HCT116 (cell line): ENCODE results near the gene B4GALNT3. TPM values are rescaled to one million over a fixed set of nuclear protein-coding genes. Genes with fewer than 3 reads are reported as not detected.

ENCODE experiments used
- ATAC-seq: fragments of 200-7000 bp; cut with Tn5 transposase; 2 replicates; pipeline ENCODE4 v1.9.1; 2020; ENCODE audit warnings: mild to moderate bottlenecking, moderate library complexity
- BruUV-seq: library from RNA; stranded (reverse); fragments of 400-500 nt; replicated peaks from 2 replicates; lab custom pipeline; 2021; lab: Mats Ljungman, UMichigan
- CTCF ChIA-PET: fragments of 300-600 bp; sonication (Branson Sonifier 250); formaldehyde crosslinking; loops from one replicate; lab custom pipeline; 2021; ENCODE audit warnings: antibody characterized with exemption; lab: Charles Lee
- POLR2A ChIA-PET: fragments of 300-600, 350-600 bp; sonication (Branson Sonifier 250); formaldehyde crosslinking; loops from one replicate; lab custom pipeline; 2021; ENCODE audit warnings: antibody characterized with exemption; lab: Charles Lee
- RAD21 ChIA-PET, 2 experiments: fragments of 300-600 bp; sonication (Branson Sonifier 250); formaldehyde crosslinking; loops; one replicate each; lab custom pipeline; 2023; ENCODE audit warnings: low total read pairs in 2 of 2; ENCODE audit not compliant: uncharacterized antibody in 2 of 2, unreplicated experiment in 2 of 2, low non-redundant PET in 1 of 2; lab: Charles Lee
- DNase-seq: peaks from one replicate; pipeline ENCODE4 v3.0.0-alpha.2; 2010; ENCODE audit warnings: low read depth, low spot score
- H2AFZ ChIP-seq: fragments of 200-600 bp; shearing (Covaris generic), sonication (generic); 2 replicates; pipeline ENCODE4 v1.6.1; 2017; ENCODE audit warnings: low read depth, mixed run types, mixed read lengths, antibody characterized with exemption, low read length; ENCODE audit not compliant: poor library complexity, severe bottlenecking
- H3K27ac ChIP-seq: 2 replicates; pipeline ENCODE4 v1.5.1; 2012; ENCODE audit warnings: low read depth, low read length
- H3K27me3 ChIP-seq: fragments of 200-600 bp; sonication (generic); 2 replicates; pipeline ENCODE4 v1.6.1; 2016; ENCODE audit warnings: mixed run types, low read length, mixed read lengths; ENCODE audit not compliant: insufficient read depth
- H3K36me3 ChIP-seq, 2 experiments: fragments of 200-500 bp in 1 of 2; fragments of 200-600 bp in 1 of 2; sonication (Bioruptor generic) in 1 of 2; sonication (generic) in 1 of 2; 2 replicates each; pipeline versions ENCODE4 v1.5.1 to v1.6.1; 2014 to 2016; ENCODE audit warnings: low read length in 2 of 2, inconsistent platforms in 1 of 2, mixed read lengths in 1 of 2, mixed run types in 1 of 2; ENCODE audit not compliant: insufficient read depth in 2 of 2, control insufficient read depth in 1 of 2
- H3K4me1 ChIP-seq, 2 experiments: fragments of 200-600 bp in 1 of 2; sonication (generic) in 1 of 2; 2 replicates each; pipeline versions ENCODE4 v1.5.1 to v1.6.1; 2012 to 2017; ENCODE audit warnings: low read length in 2 of 2, inconsistent platforms in 1 of 2, mild to moderate bottlenecking in 1 of 2, mixed read lengths in 1 of 2, mixed run types in 1 of 2, moderate library complexity in 1 of 2; ENCODE audit not compliant: insufficient read depth in 2 of 2, control insufficient read depth in 1 of 2
- H3K4me2 ChIP-seq: fragments of 200-600 bp; sonication (generic); 2 replicates; pipeline ENCODE4 v1.6.1; 2017; ENCODE audit warnings: mixed run types, low read length, mixed read lengths
- H3K4me3 ChIP-seq, 2 experiments: fragments of 200-600 bp in 1 of 2; sonication (generic) in 1 of 2; replicated peaks in 1 of 2; 2 replicates each; pipeline ENCODE4 v1.5.1; 2011 to 2016; ENCODE audit warnings: low read length in 2 of 2, control low read depth in 1 of 2, low read depth in 1 of 2, mild to moderate bottlenecking in 1 of 2, mixed read lengths in 1 of 2, mixed run types in 1 of 2
- H3K79me2 ChIP-seq: fragments of 200-600 bp; sonication (generic); 2 replicates; pipeline ENCODE4 v1.6.1; 2017; ENCODE audit warnings: mild to moderate bottlenecking, mixed run types, low read length, moderate library complexity, mixed read lengths; ENCODE audit not compliant: insufficient read depth
- H3K9ac ChIP-seq: fragments of 200-600 bp; sonication (generic); 2 replicates; pipeline ENCODE4 v1.6.1; 2016; ENCODE audit warnings: low read length, mixed read lengths
- H3K9me2 ChIP-seq: fragments of 200-600 bp; sonication (generic), shearing (Covaris generic); 2 replicates; pipeline ENCODE4 v1.6.1; 2017; ENCODE audit warnings: mixed run types, mild to moderate bottlenecking, moderate library complexity; ENCODE audit not compliant: insufficient read depth
- H3K9me3 ChIP-seq, 2 experiments: fragments of 200-500 bp in 1 of 2; fragments of 200-600 bp in 1 of 2; sonication (Bioruptor generic) in 1 of 2; sonication (generic) in 1 of 2; 2 replicates each; pipeline ENCODE4 v1.6.1; 2014 to 2017; ENCODE audit warnings: low read length in 2 of 2, mixed read lengths in 2 of 2, inconsistent platforms in 1 of 2, low read depth in 1 of 2, mild to moderate bottlenecking in 1 of 2, mixed run types in 1 of 2, moderate library complexity in 1 of 2; ENCODE audit not compliant: control insufficient read depth in 1 of 2, insufficient read depth in 1 of 2
- H4K20me1 ChIP-seq: fragments of 200-600 bp; sonication (generic), shearing (Covaris generic); 2 replicates; pipeline ENCODE4 v1.6.1; 2017; ENCODE audit warnings: mixed run types, mild to moderate bottlenecking, moderate library complexity; ENCODE audit not compliant: insufficient read depth
- CEBPB ChIP-seq: IDR thresholded peaks from 2 replicates; pipeline ENCODE4 v1.6.1; 2012; ENCODE audit warnings: low read depth
- EZH2 ChIP-seq: fragments of 200-600 bp; sonication (generic); IDR thresholded peaks from 2 replicates; pipeline ENCODE4 v1.6.1; 2017; ENCODE audit warnings: antibody characterized with exemption, mixed run types
- FOSL1 ChIP-seq: IDR thresholded peaks from 2 replicates; pipeline ENCODE4 v1.6.1; 2012; ENCODE audit warnings: low read depth
- POLR2A ChIP-seq: IDR thresholded peaks from 2 replicates; pipeline ENCODE4 v1.7.0; 2011; ENCODE audit warnings: borderline replicate concordance; ENCODE audit not compliant: insufficient read depth, insufficient read length; ENCODE audit errors: extremely low read depth
- SP1 ChIP-seq: IDR thresholded peaks from 2 replicates; pipeline ENCODE4 v1.6.1; 2012; ENCODE audit warnings: low read depth
- SRF ChIP-seq: IDR thresholded peaks from 2 replicates; pipeline ENCODE4 v1.6.1; 2012; ENCODE audit warnings: low read depth
- TCF7L2 ChIP-seq: IDR thresholded peaks from 2 replicates; pipeline ENCODE4 v1.7.0; 2011; ENCODE audit warnings: borderline replicate concordance, inconsistent platforms; ENCODE audit not compliant: insufficient read depth, insufficient read length; ENCODE audit errors: extremely low read depth
- YY1 ChIP-seq: IDR thresholded peaks from 2 replicates; pipeline ENCODE4 v1.6.1; 2011; ENCODE audit warnings: low read length, low read depth, moderate library complexity, mild to moderate bottlenecking; ENCODE audit not compliant: insufficient replicate concordance; ENCODE audit errors: extremely low read depth
- ZFX ChIP-seq: fragments of 450-650 bp; IDR thresholded peaks from 2 replicates; pipeline ENCODE4 v1.6.1; 2017
- intact Hi-C: fragments of 100-400 bp; cut with micrococcal nuclease; formaldehyde crosslinking; loops from 2 replicates; pipeline ENCODE4 v1.10.0; 2022
- total RNA-seq: library from RNA; stranded (reverse); gene quantifications from one replicate; pipeline ENCODE4 v1.2.1, GENCODE V29; 2021; ENCODE audit not compliant: unreplicated experiment
- TF ChIP-seq, protein P1 (sequence below): IDR thresholded peaks from 2 replicates; pipeline ENCODE4 v1.6.1; 2011; ENCODE audit warnings: mild to moderate bottlenecking, low read length, moderate library complexity; ENCODE audit not compliant: insufficient replicate concordance; ENCODE audit errors: extremely low read depth
- TF ChIP-seq, protein P2 (sequence below): IDR thresholded peaks from 2 replicates; pipeline ENCODE4 v1.6.1; 2012
- TF ChIP-seq, protein P3 (sequence below): IDR thresholded peaks from 2 replicates; pipeline ENCODE4 v1.6.1; 2012

The B4GALNT3 gene
- total RNA-seq, 1 experiment from 2014 or later: 18.2 TPM

DNA sequence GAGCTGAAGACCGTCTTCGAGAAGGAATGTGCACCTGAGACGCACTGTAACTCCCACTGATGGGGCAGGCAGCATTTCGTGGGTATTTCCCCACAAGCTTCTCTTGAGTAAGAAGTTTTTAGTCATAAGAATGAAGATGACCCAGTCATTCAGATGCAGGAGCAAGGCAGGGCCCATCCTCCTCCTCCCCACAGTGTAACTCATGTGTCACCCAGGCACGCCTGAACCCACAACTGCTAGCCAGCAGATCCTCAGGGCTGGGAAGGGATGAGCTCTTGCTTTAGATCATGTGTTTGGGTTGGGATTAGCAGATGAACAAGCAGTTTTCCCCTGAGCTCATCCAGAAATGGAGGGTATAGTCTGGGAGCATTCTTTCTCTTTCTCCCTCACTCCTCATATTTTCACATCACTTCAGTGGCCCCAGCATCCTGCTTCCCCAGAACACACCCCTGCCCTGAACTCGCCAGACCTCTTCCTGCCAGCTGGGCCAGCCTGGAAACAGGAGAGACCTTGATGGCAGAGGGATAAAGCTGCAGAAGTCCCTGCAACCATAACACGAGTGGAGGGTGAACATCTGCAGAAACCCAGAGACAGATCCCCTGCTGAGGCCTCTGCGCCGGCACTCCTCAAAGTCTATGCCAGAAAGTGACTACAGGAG is 73.3 kb downstream of the B4GALNT3 start:
- TF ChIP-seq SRF: no peak
- TF ChIP-seq SP1: no peak
- TF ChIP-seq CEBPB: no peak
- TF ChIP-seq, protein P1, sequence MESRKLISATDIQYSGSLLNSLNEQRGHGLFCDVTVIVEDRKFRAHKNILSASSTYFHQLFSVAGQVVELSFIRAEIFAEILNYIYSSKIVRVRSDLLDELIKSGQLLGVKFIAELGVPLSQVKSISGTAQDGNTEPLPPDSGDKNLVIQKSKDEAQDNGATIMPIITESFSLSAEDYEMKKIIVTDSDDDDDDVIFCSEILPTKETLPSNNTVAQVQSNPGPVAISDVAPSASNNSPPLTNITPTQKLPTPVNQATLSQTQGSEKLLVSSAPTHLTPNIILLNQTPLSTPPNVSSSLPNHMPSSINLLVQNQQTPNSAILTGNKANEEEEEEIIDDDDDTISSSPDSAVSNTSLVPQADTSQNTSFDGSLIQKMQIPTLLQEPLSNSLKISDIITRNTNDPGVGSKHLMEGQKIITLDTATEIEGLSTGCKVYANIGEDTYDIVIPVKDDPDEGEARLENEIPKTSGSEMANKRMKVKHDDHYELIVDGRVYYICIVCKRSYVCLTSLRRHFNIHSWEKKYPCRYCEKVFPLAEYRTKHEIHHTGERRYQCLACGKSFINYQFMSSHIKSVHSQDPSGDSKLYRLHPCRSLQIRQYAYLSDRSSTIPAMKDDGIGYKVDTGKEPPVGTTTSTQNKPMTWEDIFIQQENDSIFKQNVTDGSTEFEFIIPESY: no peak
- TF ChIP-seq, protein P2, sequence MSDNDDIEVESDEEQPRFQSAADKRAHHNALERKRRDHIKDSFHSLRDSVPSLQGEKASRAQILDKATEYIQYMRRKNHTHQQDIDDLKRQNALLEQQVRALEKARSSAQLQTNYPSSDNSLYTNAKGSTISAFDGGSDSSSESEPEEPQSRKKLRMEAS: no peak
- TF ChIP-seq ZFX: no peak
- H2AFZ ChIP-seq: no peak overlapping the region
- ATAC-seq: no peak

DNA sequence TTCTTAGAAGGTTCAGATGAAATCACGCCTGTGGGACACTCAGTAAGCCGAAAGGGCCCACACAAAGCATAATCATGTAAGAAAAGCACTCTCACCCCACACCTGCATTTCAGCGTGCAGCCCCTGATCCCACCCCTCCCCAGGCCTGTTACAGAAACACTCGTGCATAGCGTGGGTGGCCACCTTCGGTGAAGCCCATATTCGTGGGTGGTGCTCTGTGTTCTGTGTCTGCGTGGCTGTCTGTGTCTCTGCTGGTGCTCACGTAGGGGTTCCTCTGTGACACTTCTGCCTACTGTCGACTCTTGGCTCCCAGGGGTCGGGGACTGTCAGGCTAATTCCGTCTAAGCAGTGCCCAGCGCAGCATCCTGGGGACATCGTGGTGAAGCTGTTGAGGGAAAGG is 74.0 kb downstream of the B4GALNT3 start:
- Histone ChIP-seq H3K4me1 (peaks cover 14% of the 10 kb centered on the region in 2 experiments), H3K4me2 (no peak overlapping the region), H2AFZ (no peak overlapping the region), H3K27ac (no peak overlapping the region), H3K79me2 (no peaks in the 10 kb centered on the region), H3K9me3 (peaks cover 5 to 7% of the 10 kb centered on the region in 2 experiments; a peak in 2 of 4 replicates), H3K36me3 (no peaks in the 10 kb centered on the region), H3K9me2 (no peaks in the 10 kb centered on the region), H3K9ac (no peak overlapping the region), H3K4me3 (no peak overlapping the region), H3K27me3 (no peaks in the 10 kb centered on the region), H4K20me1 (no peaks in the 10 kb centered on the region)
- CTCF ChIA-PET: no interaction called here
- RAD21 ChIA-PET: no interaction called here
- no TSS peak for BruUV-seq
- intact Hi-C loops: no loop called here
- no peak for ATAC-seq
- no peak for DNase-seq
- POLR2A ChIA-PET: no interaction called here
- TF ChIP-seq POLR2A: no peak
- TF ChIP-seq TCF7L2: no peak
- TF ChIP-seq FOSL1: no peak
- no peak for TF ChIP-seq YY1
- no peak for TF ChIP-seq EZH2
- TF ChIP-seq CEBPB: no peak
- TF ChIP-seq, protein P1: no peak
- no peak for TF ChIP-seq ZFX
- TF ChIP-seq, protein P3, sequence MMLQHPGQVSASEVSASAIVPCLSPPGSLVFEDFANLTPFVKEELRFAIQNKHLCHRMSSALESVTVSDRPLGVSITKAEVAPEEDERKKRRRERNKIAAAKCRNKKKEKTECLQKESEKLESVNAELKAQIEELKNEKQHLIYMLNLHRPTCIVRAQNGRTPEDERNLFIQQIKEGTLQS: no peak

More for the DNA sequence above, 73.3 kb downstream of the B4GALNT3 start:
- Histone ChIP-seq H3K4me2 (no peak overlapping the region), H3K27ac (no peak overlapping the region), H3K9ac (no peak overlapping the region), H4K20me1 (no peaks in the 10 kb centered on the region), H3K9me2 (no peaks in the 10 kb centered on the region), H3K9me3 (peaks cover 5 to 7% of the 10 kb centered on the region in 2 experiments; a peak in 2 of 4 replicates), H3K27me3 (no peaks in the 10 kb centered on the region), H3K4me3 (no peak overlapping the region), H3K36me3 (no peaks in the 10 kb centered on the region), H3K4me1 (peaks cover 7% of the 10 kb centered on the region in 2 experiments; a peak in 3 of 4 replicates), H3K79me2 (no peaks in the 10 kb centered on the region)
- DNase-seq: no peak
- intact Hi-C loops: no loop called here
- POLR2A ChIA-PET: no interaction called here
- RAD21 ChIA-PET: no interaction called here
- CTCF ChIA-PET: no interaction called here
- no TSS peak for BruUV-seq
